ENCODE data around the gene SIGLEC14. TPM values are rescaled to one million over a fixed set of nuclear protein-coding genes. Genes with fewer than 3 reads are reported as not detected.

The SIGLEC14 gene
- total RNA-seq, 4 donors from 2014 or later = 0.98 to 4.6 (median 3.4) TPM; not detected in 1

GRCh38 chr19:51595190-51596175, 51.1 kb downstream of the SIGLEC14 start:
- TF ChIP-seq CTCF (IDR thresholded peaks at IDR 0.05; ENCODE audit: low read depth) = no peak

DNA sequence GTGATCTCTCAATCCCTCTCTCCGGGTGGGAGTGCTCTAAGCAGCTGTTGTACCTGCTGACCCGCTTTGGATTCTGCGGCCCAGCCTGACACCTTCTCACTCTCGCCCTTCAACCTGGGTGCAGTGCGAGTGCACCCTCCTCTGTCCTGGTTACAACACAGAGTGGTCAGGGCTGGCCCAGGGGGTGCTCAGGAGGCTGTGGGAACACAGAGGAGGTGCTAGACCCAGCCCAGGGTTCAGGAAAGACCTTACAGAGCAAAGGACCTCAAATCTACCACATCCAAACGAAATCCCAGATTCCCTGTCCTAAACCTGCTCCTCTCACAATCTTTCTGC, 51.9 kb downstream of the SIGLEC14 start:
- TF ChIP-seq CTCF (IDR thresholded peaks at IDR 0.05; ENCODE audit: low read depth) = no peak

DNA sequence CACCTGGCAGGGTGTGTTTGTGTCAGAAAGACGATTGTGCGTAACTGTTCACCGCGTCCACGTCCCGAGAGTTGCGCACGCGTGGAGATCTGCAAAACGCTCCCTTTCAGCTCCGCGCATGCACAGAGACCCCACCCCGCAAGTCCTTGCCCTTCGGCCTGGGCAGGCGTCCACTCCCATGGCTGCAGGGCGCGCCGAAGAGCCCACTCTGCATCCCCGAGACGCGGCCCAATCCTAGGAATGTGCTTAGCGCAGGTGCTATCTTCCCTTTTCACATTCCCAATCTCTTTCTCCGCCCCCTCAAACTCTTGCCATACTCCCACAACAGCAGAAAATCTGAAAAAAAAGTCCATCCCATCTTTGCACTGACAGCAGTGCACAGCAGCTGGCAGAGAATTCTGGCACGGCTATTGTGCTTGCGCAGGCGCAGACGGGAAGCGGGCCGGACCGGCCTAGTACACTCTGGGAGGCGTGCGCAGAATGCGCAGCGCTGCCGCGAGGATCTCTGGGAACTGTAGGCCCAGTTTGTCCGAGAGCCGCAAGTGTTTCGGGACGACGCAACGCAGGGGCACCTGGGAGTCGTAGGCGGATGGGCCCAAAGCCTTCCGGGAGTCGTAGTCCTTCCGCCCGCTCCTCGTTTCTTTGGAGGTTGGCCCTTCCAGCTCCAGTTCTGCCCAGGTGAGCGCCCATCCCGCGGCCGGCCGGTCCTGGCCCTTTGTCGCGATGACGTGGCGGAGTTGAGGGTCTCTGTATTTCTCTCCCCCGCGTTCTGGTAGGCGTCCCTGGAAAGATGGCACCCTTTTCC, 52.5 kb downstream of the SIGLEC14 start:
- TF ChIP-seq CTCF (IDR thresholded peaks at IDR 0.05; ENCODE audit: low read depth) = no peak

DNA sequence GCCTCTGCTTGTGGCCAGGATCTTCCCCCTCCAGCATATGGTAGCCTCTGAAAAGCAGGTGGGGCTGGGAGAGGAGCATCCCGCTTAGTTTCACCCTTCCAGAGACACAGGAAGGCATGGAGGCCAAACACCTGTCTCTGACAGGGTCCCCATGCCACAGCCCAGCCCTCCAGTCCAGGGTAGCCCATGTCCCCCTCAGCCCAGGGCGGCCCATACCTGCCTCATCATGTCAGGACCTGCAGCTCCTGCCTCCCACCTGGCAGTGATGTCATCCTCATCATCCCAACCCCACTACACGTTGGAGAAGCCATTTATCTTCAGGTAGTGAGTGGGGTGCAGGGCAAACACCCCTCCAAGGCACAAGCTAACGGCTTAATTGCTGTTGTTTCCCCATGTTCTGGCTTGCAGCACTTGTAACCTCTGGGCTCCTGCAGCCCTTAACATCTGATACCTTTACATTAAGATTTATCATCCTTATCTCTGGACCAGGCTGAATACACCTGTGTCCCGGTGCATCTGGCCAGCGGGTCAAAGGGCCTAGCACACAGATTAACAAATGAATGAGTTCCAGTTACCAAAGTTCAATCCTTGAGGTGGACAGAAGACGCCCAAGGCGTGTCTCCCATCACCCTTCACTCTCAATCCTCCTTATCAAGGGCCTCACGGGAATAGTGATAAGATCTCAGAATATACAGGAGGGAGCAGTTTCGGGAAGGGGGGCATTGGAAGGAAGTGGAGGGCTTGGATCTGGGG, 53.3 kb downstream of the SIGLEC14 start:
- no peak for TF ChIP-seq CTCF (IDR thresholded peaks at IDR 0.05; ENCODE audit: low read depth)

Small RNA genes lying within 50 kb of the gene (small RNA-seq; reads per million reads assigned to genes)
- gene AC018755.2 (not detected), gene MIR125A (not detected), gene MIR99B (2.2 reads per million, percentile 43 among the genes with 10 or more reads in this experiment), gene MIRLET7E (not detected)

Other genes with a start within 250 kb of the SIGLEC14 start
- gene SIGLEC10, start 229.2 kb downstream of the SIGLEC14 start, total RNA-seq = 1 to 10 TPM in 2 of 4 donors, under 1 TPM in 1, not detected in 1; 0.66 to 1.8 (median 1.7) TPM
- under 1 TPM; 0.17 to 0.94 (median 0.38) TPM for gene SIGLEC8, start 188.4 kb downstream of the SIGLEC14 start, total RNA-seq
- not detected for gene CEACAM18, start 168.3 kb downstream of the SIGLEC14 start, total RNA-seq
- not detected for gene SIGLEC12, start 145.0 kb downstream of the SIGLEC14 start, total RNA-seq
- gene SIGLEC6, start 115.2 kb downstream of the SIGLEC14 start, total RNA-seq = 1 to 10 TPM in 3 of 4 donors, not detected in 1; 1.5 to 2.9 (median 2.5) TPM
- gene ZNF175, start 75.5 kb downstream of the SIGLEC14 start, total RNA-seq = 10 to 100 TPM in 1 of 4 donors, 1 to 10 TPM in 3; 5.3 to 10.1 (median 7.1) TPM
- 1 to 10 TPM in 3 of 4 donors, not detected in 1; 1.3 to 3.0 (median 2.5) TPM for gene SIGLEC5, start 16.4 kb downstream of the SIGLEC14 start, total RNA-seq
- gene SPACA6, start 46.5 kb upstream of the SIGLEC14 start, total RNA-seq = 10 to 100 TPM in 1 of 4 donors, 1 to 10 TPM in 3; 2.6 to 10.8 (median 7.0) TPM
- gene HAS1, start 77.2 kb upstream of the SIGLEC14 start, total RNA-seq = 1 to 10 TPM in 2 of 4 donors, under 1 TPM in 1, not detected in 1; 0.51 to 5.7 (median 5.5) TPM
- 10 to 100 TPM in 3 of 4 donors, 1 to 10 TPM in 1; 5.1 to 35.7 (median 22.0) TPM for gene FPR1, start 105.1 kb upstream of the SIGLEC14 start, total RNA-seq
- 1 to 10 TPM in 3 of 4 donors, under 1 TPM in 1; 0.82 to 3.9 (median 1.3) TPM for gene FPR2, start 114.4 kb upstream of the SIGLEC14 start, total RNA-seq
- 100 to 1,000 TPM in 1 of 4 donors, 10 to 100 TPM in 2, 1 to 10 TPM in 1; 3.2 to 112 (median 27.3) TPM for gene FPR3, start 148.3 kb upstream of the SIGLEC14 start, total RNA-seq
- 10 to 100 TPM; 13.5 to 30.4 (median 20.0) TPM for gene ZNF577, start 241.1 kb upstream of the SIGLEC14 start, total RNA-seq

All from subcutaneous adipose tissue (tissue), 4 donors.